CD4-positive, CD25-positive, alpha-beta regulatory T cell (primary cell): ENCODE data around the gene WDR75. TPM values are rescaled to one million over a fixed set of nuclear protein-coding genes. Genes with fewer than 3 reads are reported as not detected.
"Not testable (repeated sequence)": the region's sequence is repeated elsewhere in the genome, so short reads cannot be mapped to it uniquely, and the experiment has no call there.

Experiments used
- ATAC-seq, 2 donors: fragments of 150-1000 bp; cut with Tn5 transposase; one replicate each; pipeline ENCODE4 v1.10.0; 2021; ENCODE audit warnings: low read depth in 2 of 2, moderate number of reproducible peaks in 2 of 2, moderate library complexity in 1 of 2
- DNase-seq, 3 donors: peaks; one replicate each; pipeline versions ENCODE4 v3.0.0 to v3.0.0-alpha.2; 2012 to 2022; ENCODE audit warnings: mixed read lengths in 1 of 3
- H3K27ac ChIP-seq: one replicate; pipeline ENCODE4 v1.7.0; 2013; ENCODE audit warnings: mild to moderate bottlenecking, low read length; ENCODE audit not compliant: insufficient read depth, poor library complexity, severe bottlenecking
- H3K27me3 ChIP-seq: one replicate; pipeline ENCODE4 v1.7.0; 2013; ENCODE audit warnings: low read length; ENCODE audit not compliant: control insufficient read depth, insufficient read depth
- H3K36me3 ChIP-seq: one replicate; pipeline ENCODE4 v1.7.0; 2013; ENCODE audit warnings: mild to moderate bottlenecking, low read length, moderate library complexity; ENCODE audit not compliant: control insufficient read depth, insufficient read depth
- H3K4me1 ChIP-seq: 2 replicates; pipeline ENCODE4 v1.7.0; 2013; ENCODE audit warnings: mild to moderate bottlenecking, low read length; ENCODE audit not compliant: insufficient read depth, control insufficient read depth, poor library complexity, severe bottlenecking
- H3K4me3 ChIP-seq: one replicate; pipeline ENCODE4 v1.7.0; 2013; ENCODE audit warnings: low read depth, mild to moderate bottlenecking, low read length, moderate library complexity
- H3K9me3 ChIP-seq, 2 experiments: 1 replicate in 1 of 2; 2 replicates in 1 of 2; pipeline ENCODE4 v1.7.0; 2013; ENCODE audit warnings: low read length in 2 of 2, mild to moderate bottlenecking in 1 of 2, moderate library complexity in 1 of 2; ENCODE audit not compliant: control insufficient read depth in 2 of 2
- H3K27ac Mint-ChIP-seq, 3 donors: one replicate each; pipeline ENCODE4 v1.8.0; 2020 to 2022; ENCODE audit warnings: mild to moderate bottlenecking in 3 of 3, mixed read lengths in 3 of 3, moderate library complexity in 2 of 3
- H3K27me3 Mint-ChIP-seq: one replicate; pipeline ENCODE4 v1.8.0; 2022; ENCODE audit warnings: mild to moderate bottlenecking, mixed read lengths
- H3K36me3 Mint-ChIP-seq: one replicate; pipeline ENCODE4 v1.8.0; 2020; ENCODE audit warnings: mixed read lengths
- H3K4me1 Mint-ChIP-seq, 4 donors: one replicate each; pipeline ENCODE4 v1.8.0; 2020 to 2022; ENCODE audit warnings: mixed read lengths in 4 of 4, mild to moderate bottlenecking in 1 of 4
- H3K4me3 Mint-ChIP-seq, 4 donors: one replicate each; pipeline ENCODE4 v1.8.0; 2020 to 2022; ENCODE audit warnings: mild to moderate bottlenecking in 4 of 4, mixed read lengths in 4 of 4, moderate library complexity in 3 of 4
- H3K9me3 Mint-ChIP-seq, 7 donors: one replicate each; pipeline ENCODE4 v1.8.0; 2020 to 2022; ENCODE audit warnings: mixed read lengths in 7 of 7, mild to moderate bottlenecking in 3 of 7, moderate library complexity in 2 of 7
- polyA plus RNA-seq, 4 donors: library from polyadenylated mRNA; unstranded; fragments of 300-500 nt; fragmentation: Illumina TruSeq; gene quantifications; one replicate each; pipeline ENCODE4 v1.2.3, GENCODE V29; 2021
- total RNA-seq: library from RNA; stranded (reverse); gene quantifications from one replicate; pipeline ENCODE4 v1.2.3, GENCODE V29; 2022

WDR75 gene
- total and polyA plus RNA-seq, 5 donors from 2014 or later, result 11.6 to 45.6 (median 15.5) TPM

- H3K27me3 Mint-ChIP-seq, result peaks cover 6% of the 10 kb centered on the region
- no peak overlapping the region for H3K4me3 ChIP-seq
- no peak overlapping the region for H3K27ac ChIP-seq
- no peak overlapping the region for H3K27ac Mint-ChIP-seq
- H3K27me3 ChIP-seq, result no peaks in the 10 kb centered on the region
- no peak overlapping the region for H3K4me3 Mint-ChIP-seq
- H3K36me3 ChIP-seq, result no peaks in the 10 kb centered on the region
- DNase-seq (no peak), ATAC-seq (no peak)
- no peaks in the 10 kb centered on the region for H3K4me1 ChIP-seq
- peaks cover 0 to 2% (median 0%) of the 10 kb centered on the region in 4 donors for H3K4me1 Mint-ChIP-seq
- no peaks in the 10 kb centered on the region for H3K9me3 ChIP-seq
- no peaks in the 10 kb centered on the region for H3K9me3 Mint-ChIP-seq
- peaks cover 2% of the 10 kb centered on the region for H3K36me3 Mint-ChIP-seq
Measured at GRCh38 chr2:189426886-189427285, 14.4 kb upstream of the WDR75 start.

GRCh38 chr2:189427872-189428271 is 13.4 kb upstream of the WDR75 start:
- Histone ChIP-seq H3K36me3 (no peaks in the 10 kb centered on the region), H3K27me3 (no peaks in the 10 kb centered on the region), H3K4me1 (no peaks in the 10 kb centered on the region), H3K9me3 (no peaks in the 10 kb centered on the region), H3K27ac (no peak overlapping the region), H3K4me3 (no peak overlapping the region)
- no peak for ATAC-seq
- Mint-ChIP-seq H3K36me3 (no peaks in the 10 kb centered on the region), H3K4me3 (no peak overlapping the region), H3K9me3 (peaks cover 0 to 4% (median 0%) of the 10 kb centered on the region in 7 donors), H3K4me1 (peaks cover 0 to 2% (median 0%) of the 10 kb centered on the region in 4 donors), H3K27ac (no peak overlapping the region), H3K27me3 (peaks cover 12% of the 10 kb centered on the region)
- no peak for DNase-seq

DNA sequence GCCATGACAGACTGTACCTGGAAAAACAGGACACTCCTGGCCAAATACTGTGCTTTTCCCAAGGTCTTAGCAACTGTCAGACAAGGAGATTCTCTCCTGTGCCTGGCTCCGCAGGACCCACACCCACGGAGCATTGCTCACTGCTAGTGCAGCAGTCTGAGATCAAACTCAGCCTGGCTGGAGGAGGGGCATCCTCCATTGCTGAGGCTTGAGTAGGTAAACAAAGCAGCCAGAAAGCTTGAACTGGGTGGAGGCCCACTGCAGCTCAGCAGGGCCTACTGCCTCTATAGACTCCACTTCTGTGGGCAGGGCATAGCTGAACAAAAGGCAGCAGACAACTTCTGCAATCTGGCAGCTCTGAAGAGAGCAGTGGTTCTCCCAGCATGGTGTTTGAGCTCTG is 10.8 kb upstream of the WDR75 start:
- not testable (repeated sequence) for H3K9me3 ChIP-seq, H3K4me3 ChIP-seq, H3K27ac Mint-ChIP-seq, H3K4me1 Mint-ChIP-seq, H3K27me3 ChIP-seq, ATAC-seq, H3K4me3 Mint-ChIP-seq, DNase-seq, H3K27ac ChIP-seq, H3K36me3 Mint-ChIP-seq, H3K4me1 ChIP-seq, H3K9me3 Mint-ChIP-seq, H3K36me3 ChIP-seq
- peaks cover 12% of the 10 kb centered on the region for H3K27me3 Mint-ChIP-seq

GRCh38 chr2:189435803-189436202 is 5.5 kb upstream of the WDR75 start:
- not testable (repeated sequence) for H3K4me1 ChIP-seq, H3K27me3 ChIP-seq, H3K9me3 ChIP-seq, H3K36me3 Mint-ChIP-seq, DNase-seq, H3K9me3 Mint-ChIP-seq, H3K4me3 ChIP-seq, H3K27ac ChIP-seq, H3K27ac Mint-ChIP-seq, H3K36me3 ChIP-seq, H3K4me3 Mint-ChIP-seq, H3K4me1 Mint-ChIP-seq, ATAC-seq
- peaks cover 20% of the 10 kb centered on the region for H3K27me3 Mint-ChIP-seq

DNA sequence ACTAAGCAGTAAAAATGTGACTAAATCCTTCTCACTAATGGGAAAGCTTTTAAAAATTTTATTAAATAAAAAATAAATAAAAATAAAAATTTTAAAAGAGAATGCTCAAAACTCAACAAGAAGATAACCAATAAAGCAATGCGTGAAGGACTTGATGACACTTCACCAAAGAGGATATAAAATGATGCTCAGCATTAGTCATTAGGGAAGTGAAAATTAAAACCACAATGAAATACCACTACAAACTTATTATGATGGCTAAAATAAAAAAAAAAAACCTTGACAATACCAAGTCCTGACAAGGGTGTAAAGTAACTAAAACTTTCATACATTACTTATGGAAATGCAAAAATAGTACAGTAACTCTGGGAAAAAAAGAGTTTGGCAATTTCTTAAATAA is 3.3 kb upstream of the WDR75 start:
- Mint-ChIP-seq H3K4me1 (peaks cover 6 to 20% (median 13%) of the 10 kb centered on the region in 4 donors), H3K9me3 (peaks cover 0 to 4% (median 0%) of the 10 kb centered on the region in 7 donors), H3K4me3 (peak overlapping the region in 1 of 4 donors; percentile 5), H3K27ac (no peak overlapping the region), H3K36me3 (no peaks in the 10 kb centered on the region), H3K27me3 (peaks cover 12% of the 10 kb centered on the region)
- Histone ChIP-seq H3K36me3 (no peaks in the 10 kb centered on the region), H3K27me3 (no peaks in the 10 kb centered on the region), H3K9me3 (no peaks in the 10 kb centered on the region), H3K4me3 (no peak overlapping the region), H3K27ac (no peak overlapping the region), H3K4me1 (peaks cover 13% of the 10 kb centered on the region)
- ATAC-seq (no peak), DNase-seq (no peak)

DNA sequence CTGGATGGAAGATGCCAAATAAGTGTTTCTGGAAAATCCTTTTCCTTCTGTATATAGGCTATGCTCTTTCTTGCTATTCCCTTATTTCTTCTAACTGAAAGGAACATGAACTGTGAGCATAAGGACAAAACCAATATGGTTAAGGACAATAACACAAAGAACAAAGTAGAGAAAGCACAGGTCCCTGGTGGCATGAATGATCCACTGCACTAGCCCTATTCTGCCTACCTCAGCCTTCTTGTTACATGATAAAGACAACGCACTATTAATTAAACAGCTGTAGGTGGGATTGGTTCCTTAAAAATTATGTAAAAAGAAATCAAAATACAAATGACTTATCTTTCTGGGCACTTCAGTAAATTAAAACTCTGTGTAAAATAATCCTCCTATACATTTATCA is 1.9 kb upstream of the WDR75 start:
- H3K27me3 ChIP-seq, result no peaks in the 10 kb centered on the region
- H3K36me3 Mint-ChIP-seq, result no peaks in the 10 kb centered on the region
- H3K27ac Mint-ChIP-seq, result no peak overlapping the region
- H3K9me3 ChIP-seq, result no peaks in the 10 kb centered on the region
- H3K4me1 Mint-ChIP-seq, result peaks cover 6 to 20% (median 13%) of the 10 kb centered on the region in 4 donors
- H3K27me3 Mint-ChIP-seq, result peaks cover 12% of the 10 kb centered on the region
- no peaks in the 10 kb centered on the region for H3K36me3 ChIP-seq
- H3K9me3 Mint-ChIP-seq, result peaks cover 0 to 2% (median 0%) of the 10 kb centered on the region in 7 donors
- H3K27ac ChIP-seq, result no peak overlapping the region
- peaks cover 27% of the 10 kb centered on the region for H3K4me1 ChIP-seq
- DNase-seq (peak in 1 of 3 donors; percentile 23), ATAC-seq (no peak)
- H3K4me3 Mint-ChIP-seq, result peak overlapping the region in 2 of 4 donors; percentile 29 to 85
- H3K4me3 ChIP-seq, result no peak overlapping the region

DNA sequence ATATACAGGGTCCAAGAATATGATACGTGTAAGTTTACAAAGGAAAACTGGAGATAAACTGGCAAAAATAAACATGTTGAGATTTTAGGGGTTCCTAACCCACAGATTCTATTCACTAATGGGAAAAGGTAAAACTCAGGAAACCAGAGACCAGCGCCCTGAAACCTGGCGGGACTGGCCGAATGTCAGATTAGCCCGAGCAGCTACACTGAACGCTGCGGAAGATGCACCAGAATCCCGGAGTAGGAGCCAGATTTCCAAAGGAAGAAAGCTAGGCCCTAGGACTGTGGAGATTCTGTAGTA is 679 bp upstream of the WDR75 start:
- H3K27ac Mint-ChIP-seq, result peak overlapping the region in 2 of 3 donors; percentile 98 to 99
- peaks cover 12% of the 10 kb centered on the region for H3K27me3 Mint-ChIP-seq
- H3K36me3 Mint-ChIP-seq, result no peaks in the 10 kb centered on the region
- ATAC-seq (peak; percentile 3 to 10), DNase-seq (no peak)
- peak overlapping the region in 1 of 4 donors; percentile 100 for H3K4me3 Mint-ChIP-seq
- Histone ChIP-seq H3K27me3 (no peaks in the 10 kb centered on the region), H3K9me3 (no peaks in the 10 kb centered on the region), H3K36me3 (peaks cover 3% of the 10 kb centered on the region), H3K4me1 (peaks cover 34% of the 10 kb centered on the region), H3K27ac (peak overlapping the region; percentile 96), H3K4me3 (peak overlapping the region; percentile 99)
- H3K4me1 Mint-ChIP-seq, result peaks cover 6 to 20% (median 13%) of the 10 kb centered on the region in 4 donors
- peaks cover 0 to 2% (median 0%) of the 10 kb centered on the region in 7 donors for H3K9me3 Mint-ChIP-seq

DNA sequence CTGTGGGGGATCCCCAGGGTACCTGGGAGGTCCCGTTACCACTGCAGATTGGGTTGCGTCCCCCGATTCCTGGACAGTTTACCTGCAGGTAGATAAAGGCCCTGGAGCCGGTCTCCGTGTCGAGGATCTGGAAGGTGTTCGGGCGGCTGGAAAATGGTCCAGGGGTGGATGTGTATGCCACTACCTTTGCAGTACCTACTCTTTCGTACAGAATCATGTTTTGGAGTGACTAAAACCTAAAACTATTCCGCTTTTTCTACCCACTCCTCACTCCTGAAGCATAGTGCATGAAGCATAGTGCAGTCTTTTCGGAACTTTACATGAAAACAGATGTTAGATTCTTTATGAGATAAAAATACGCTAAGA is 418 bp downstream of the WDR75 start:
- peak; percentile 1 to 16 for ATAC-seq

More for the DNA sequence above, 418 bp downstream of the WDR75 start:
- peak overlapping the region in 1 of 4 donors; percentile 100 for H3K4me3 Mint-ChIP-seq
- H3K27me3 Mint-ChIP-seq, result peaks cover 12% of the 10 kb centered on the region
- peaks cover 13 to 30% (median 16%) of the 10 kb centered on the region in 4 donors for H3K4me1 Mint-ChIP-seq
- Histone ChIP-seq H3K36me3 (peaks cover 5% of the 10 kb centered on the region), H3K4me3 (peak overlapping the region; percentile 99), H3K27me3 (no peaks in the 10 kb centered on the region), H3K27ac (peak overlapping the region; percentile 96), H3K4me1 (peaks cover 36% of the 10 kb centered on the region), H3K9me3 (no peaks in the 10 kb centered on the region)
- H3K27ac Mint-ChIP-seq, result peak overlapping the region in 2 of 3 donors; percentile 98 to 99
- DNase-seq, result no peak
- no peaks in the 10 kb centered on the region for H3K9me3 Mint-ChIP-seq
- no peaks in the 10 kb centered on the region for H3K36me3 Mint-ChIP-seq
